ENCODE measurements around the gene CAMK1.
A peak's percentile ranks its signal among the peaks of the same experiment; 100 is the strongest.

CAMK1 gene

DNA sequence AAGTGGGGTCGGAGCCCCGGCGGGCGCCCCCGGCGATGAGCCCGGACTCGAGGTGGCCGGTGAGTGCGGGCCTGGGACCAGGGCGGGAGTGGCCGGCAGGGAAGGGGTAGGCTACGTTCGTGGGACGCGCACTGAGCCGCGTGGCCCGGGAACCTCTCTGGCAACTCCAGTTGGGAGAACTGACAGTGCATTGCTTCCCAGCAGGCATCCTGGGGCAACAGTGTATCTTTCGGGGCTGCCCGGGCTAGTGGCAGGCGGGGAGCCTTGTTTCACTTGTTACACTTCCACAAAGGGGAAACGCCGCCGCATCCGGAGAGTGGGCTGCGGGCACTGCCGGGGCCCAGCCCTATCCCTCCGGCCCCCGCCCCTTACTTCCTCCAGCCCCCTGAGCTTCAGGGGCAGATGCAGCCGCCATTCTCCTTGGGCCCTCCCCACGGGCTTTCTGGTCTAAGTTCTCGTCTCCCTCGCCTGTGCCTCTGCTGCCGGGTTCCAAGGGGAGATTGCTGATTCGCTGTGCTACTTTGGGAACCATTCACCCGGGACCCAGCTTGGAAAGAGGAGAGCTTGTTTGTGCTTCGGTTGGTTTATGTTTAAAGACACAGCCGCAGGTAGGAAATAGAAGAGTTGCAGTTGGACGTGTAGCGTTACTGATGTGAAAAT is 37.5 kb downstream of the CAMK1 start:
- no peak for DNase-seq

DNA sequence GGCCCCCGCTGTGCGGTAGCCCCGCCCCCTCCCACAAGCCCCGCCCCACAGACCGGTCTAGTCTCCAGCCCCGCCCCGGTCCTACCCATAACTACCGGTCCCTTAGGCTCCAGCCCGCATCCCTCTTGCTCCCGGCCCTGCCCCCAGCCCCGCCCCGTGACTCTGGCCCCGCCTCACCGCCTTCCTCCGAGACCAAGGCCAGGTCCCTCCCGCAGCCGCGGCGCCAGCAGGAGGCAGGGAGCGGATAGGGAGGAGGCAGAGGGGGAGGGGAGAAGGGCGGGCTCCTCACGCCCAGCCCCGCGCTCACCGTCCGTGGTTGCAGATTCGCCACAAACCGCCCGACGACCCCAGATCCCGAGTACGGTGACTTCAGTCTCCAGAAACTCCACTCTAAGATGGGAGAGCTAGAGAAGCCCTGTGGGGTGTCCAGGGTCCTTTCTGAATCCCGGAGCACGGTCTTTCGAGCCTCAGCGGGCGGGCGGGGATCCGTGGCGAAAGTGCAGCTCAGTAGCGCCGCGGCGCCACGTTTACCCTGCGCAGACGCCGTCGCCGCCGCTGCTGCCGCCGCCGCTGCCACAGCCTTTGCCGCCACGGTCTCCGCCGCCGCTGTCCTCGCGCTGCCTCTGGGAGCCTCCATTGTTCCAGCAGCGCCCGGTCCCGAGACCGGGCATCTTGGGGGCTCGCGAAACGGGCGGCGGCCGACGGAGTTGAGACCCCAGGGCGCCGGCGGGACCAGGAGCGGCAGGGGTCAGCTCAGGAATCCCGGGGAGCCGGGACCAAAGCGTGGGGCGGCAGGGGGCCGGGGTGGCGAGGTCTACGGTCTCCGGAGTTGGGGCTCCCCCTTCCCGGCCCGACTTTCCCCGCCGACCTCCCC is 38.3 kb downstream of the CAMK1 start, which contains the start of gene BRPF1:
Gene BRPF1 (plus strand): TSS at position 530 of the 874 bp plus-strand sequence. CDS start 2,406 bp downstream, outside the sequence.
- DNase-seq, result peak; percentile 99

GRCh38 chr3:9730657-9731205 is 39.0 kb downstream of the CAMK1 start:
- DNase-seq, result peak; percentile 81

- no peak for DNase-seq
Observed at GRCh38 chr3:9729419-9729818, 40.3 kb downstream of the CAMK1 start.

DNA sequence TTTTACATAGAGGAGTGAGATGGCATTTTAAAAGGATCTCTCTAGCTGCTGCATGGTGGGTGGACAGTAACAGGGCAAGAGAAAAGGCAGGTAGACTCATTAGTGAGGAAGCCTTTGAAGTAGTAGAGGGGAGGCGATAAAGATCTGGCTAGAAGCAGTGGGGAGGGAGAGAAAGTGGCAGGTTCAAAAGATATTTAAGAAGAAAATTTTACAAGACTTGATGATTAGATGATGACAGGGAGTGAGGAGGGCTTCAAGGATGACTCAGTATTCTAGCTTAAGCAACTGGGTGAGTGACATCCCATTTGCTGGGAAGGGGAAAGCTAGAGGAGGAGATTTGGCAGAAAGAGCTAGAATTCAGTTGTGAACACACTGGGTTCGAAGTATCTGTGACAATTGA is 42.0 kb downstream of the CAMK1 start:
- DNase-seq, result no peak

DNA sequence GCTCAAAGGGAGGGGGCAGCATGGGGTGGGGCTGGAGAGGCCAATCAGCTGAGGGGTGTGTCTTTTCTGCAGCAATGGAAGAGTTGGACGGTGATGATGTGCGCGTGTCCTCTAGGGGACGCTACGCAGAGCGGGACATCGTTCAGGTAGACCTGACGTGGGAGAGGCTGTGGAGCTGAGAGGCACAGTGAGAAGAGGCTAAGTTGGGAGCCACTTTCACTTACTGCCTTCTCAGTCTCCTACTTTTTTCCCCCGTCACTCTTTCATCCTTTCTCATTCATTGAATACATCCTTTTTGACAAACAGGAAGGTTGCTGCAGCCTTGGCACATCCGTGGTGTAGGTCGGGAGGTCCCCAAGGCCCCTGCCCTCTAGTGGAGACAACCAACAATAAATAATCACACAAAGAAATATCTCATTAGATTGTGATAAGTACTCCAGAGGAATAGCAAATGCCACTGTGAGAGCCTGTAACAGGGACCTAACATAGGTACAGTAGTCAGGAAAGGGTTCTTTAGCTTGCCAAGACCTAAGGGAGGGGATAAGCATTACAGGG is 42.6 kb downstream of the CAMK1 start:
- peak; percentile 15 for DNase-seq

DNA sequence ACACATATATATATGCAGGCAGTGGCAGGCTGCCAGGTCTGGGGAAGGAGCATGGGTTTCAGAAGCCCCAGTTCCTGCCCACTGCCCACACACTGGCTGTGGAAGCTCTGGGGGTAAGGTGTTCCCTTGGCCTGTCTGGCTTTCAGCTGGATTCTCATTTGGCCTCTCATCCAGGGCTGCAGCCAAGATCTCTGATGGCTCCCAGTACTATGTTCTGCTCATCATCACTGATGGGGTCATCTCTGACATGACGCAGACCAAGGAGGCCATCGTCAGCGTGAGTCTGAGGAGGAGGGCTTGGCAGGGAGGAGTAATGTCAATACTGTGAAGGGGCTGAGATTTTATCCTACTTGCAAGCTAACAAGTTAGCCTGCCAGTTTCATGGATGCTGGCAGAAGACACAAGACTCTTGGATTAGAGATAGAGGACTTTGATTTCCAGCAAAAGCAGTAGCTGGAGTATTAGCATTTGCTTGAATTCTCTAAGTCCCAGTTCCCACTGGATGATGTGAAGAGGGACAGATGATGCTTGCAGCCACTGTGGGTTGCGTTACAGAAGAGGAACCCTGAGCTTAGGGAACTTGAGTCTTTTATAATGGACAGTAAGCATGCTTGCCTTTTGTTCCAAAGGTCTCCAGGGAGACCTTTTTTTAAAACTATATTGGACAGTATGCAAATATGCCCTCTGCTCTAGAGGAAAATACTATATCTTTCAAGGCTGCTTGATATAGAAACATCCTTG is 43.8 kb downstream of the CAMK1 start:
- no peak for DNase-seq

- DNase-seq, result no peak
Observed at GRCh38 chr3:9721700-9722060, 48.1 kb downstream of the CAMK1 start.

DNA sequence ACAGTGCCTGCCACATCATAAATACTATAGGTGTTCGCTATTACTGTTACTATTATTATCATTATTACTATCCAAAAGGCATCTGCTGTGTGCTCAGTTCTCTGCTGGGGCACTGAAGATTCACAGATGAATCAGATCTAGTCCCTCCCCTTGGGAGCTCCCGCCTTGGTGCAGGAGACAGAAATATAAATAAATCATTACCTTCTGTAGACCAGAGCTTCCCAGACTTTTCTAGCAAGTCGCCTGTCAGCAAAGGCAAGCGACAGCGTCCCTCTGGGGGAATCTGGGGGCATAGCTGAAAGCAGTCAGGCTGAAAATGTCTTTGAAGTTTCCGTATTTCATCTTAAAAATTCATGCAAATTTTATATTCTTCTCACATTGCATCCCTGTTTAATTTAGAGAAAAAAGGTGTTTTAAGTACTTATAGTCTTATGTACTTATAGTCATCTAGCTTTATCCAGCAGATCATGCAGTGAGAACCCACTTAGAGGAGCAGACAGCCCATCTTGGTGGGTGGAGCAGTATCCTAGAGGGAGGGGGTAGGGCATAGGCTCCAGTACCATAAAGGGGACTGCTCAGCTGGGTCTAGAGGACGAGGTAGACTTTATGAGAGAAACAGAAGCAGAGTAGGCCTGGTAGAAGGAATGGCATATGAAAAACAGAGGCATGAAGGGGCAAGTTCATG is 48.6 kb downstream of the CAMK1 start:
- DNase-seq, result peak; percentile 61

GRCh38 chr3:9718118-9718517 is 51.6 kb downstream of the CAMK1 start:
- no peak for DNase-seq

DNA sequence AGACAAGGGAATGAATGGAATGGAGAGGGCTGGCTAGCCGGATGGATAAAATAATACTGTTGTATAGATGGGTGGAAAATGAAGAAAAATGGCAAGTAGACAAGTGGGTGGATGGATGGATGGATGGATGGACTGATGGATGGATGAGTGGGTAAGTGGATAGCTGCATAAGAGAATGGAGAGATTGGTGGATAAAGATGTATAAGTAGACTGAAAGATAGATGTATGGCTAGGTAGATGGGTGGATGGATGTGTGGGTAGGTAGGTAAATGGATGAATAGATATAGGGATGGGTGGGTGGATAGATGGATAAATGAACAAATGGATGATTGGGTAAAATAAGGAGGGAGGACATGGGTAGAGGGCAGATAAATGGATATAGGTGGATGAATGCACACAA is 52.2 kb downstream of the CAMK1 start:
- DNase-seq, result no peak

- DNase-seq, result no peak
Observed at GRCh38 chr3:9716801-9717555, 52.8 kb downstream of the CAMK1 start.

DNA sequence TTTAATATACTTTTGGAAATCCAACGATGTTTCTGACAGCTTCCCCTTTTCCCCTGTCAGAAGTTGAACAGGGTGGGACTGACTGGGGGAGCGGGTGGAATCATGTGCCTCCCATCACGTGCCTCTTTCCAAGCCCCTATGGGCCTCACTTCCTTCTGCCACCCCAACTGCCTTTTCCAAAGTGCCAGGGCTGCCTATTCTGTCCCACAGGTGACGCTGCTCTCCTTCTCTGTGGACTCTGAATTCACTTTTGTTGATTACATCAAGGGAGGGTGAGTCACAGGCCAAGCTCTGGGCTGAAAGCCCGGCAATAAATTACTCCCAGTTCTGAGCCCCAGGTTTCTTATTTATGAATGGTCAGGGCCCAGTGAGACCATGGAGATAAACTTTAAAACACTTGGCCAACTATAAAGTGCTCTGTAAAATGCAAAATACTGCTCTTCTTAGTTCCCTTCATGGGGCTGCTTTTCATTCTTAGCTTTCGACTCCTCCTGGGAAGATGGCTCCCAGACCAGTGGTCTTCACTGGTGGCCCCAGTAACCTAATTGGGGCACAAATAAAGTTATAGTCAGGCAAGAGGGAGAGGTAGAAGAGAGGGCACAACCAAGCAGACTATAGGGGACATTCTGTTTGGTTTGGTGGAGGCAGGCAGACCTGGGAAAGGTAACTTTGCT is 53.8 kb downstream of the CAMK1 start:
- DNase-seq, result no peak

DNA sequence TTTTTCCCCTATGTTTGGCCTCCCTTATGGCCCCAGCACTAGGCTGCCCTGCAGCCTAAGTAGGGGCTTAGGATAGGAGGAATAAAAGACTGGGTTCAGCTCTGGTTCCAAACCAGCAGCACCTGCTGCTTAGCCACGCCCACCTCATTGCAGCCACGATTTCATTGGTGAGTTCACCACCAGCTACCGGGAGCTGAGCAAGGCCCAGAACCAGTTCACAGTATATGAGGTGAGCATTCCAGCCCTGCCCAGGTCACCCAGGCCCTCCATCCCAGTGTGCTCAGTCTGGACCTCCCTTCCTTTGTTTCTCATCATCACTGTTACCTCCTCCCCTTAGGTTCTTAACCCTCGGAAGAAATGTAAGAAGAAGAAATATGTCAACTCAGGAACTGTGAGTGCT is 54.6 kb downstream of the CAMK1 start:
- DNase-seq, result no peak

DNA sequence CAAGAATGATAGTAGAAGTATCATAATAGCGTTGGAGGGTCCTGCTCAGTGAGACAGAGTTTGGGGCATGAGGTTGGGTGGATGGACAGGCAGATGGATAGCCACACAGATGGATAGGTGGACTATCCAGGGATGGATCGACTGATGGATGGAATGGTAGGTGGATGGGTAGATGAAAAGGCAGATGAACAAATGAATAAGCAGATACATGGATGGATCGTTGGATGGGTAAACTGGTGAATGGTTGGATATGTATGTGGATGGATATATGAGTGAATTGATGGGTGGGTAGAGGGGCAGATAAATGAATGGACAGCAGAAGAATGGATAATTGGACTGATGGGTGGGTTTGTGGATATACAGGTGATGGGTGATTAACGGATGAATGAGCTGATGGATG is 56.6 kb downstream of the CAMK1 start:
- no peak for DNase-seq

- no peak for DNase-seq
Observed at GRCh38 chr3:9712415-9712814, 57.3 kb downstream of the CAMK1 start.

DNA sequence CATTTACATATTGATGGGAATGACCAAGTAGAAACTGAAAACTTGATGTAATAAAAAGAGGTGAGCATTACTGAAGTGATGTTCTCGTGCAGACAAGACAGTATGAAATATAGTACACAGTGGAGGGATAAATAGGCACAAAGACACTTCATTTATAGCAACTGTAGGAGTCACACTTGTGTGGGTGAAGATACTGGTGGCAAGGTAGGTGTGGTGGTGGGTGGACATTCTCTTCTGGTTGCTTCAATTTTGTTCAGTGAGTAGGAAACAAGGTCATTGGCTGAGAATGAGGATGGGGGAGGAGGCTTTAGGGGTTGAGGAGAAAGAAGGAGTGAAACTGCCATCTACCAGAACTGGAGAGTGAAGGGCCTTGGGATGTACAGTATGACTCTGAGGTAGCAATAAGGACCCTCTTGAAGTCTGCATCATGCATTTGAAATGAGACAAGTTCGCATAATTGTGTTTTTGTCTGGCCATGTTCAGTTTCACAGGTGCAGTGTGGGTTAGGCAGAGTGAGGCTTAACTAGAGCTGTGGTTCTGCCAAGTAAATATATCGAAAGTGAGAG is 59.5 kb downstream of the CAMK1 start:
- DNase-seq, result no peak

Data from retina (tissue), 1 donor.